GM19238 (cell line): ENCODE data around the gene ACTL7B.
"Not testable (repeated sequence)": the region's sequence is repeated elsewhere in the genome, so short reads cannot be mapped to it uniquely, and the experiment has no call there.

Source experiments
- DNase-seq: peaks from one replicate; pipeline ENCODE4 v3.0.0; 2011; ENCODE audit warnings: low spot score; ENCODE audit not compliant: insufficient read length

The ACTL7B gene

GRCh38 chr9:108869092-108869725, 13.4 kb upstream of the ACTL7B start:
- DNase-seq: no peak

- DNase-seq: no peak
Observed at GRCh38 chr9:108867829-108868228, 12.0 kb upstream of the ACTL7B start.

GRCh38 chr9:108867116-108867515, 11.3 kb upstream of the ACTL7B start:
- no peak for DNase-seq

- no peak for DNase-seq
Observed at GRCh38 chr9:108866001-108866420, 10.2 kb upstream of the ACTL7B start.

- no peak for DNase-seq
Observed at GRCh38 chr9:108865037-108865436, 9.3 kb upstream of the ACTL7B start.

- no peak for DNase-seq
Observed at GRCh38 chr9:108864446-108864845, 8.7 kb upstream of the ACTL7B start.

- DNase-seq: no peak
Observed at GRCh38 chr9:108863891-108864290, 8.1 kb upstream of the ACTL7B start.

- no peak for DNase-seq
Observed at GRCh38 chr9:108861997-108862396, 6.2 kb upstream of the ACTL7B start, which contains the start of gene ACTL7A. TSS of gene ACTL7A (plus strand) at chr9:108862266. CDS start at chr9:108862323, 57 bp downstream.

- DNase-seq: no peak
Observed at GRCh38 chr9:108861464-108861863, 5.7 kb upstream of the ACTL7B start.

- no peak for DNase-seq
Observed at GRCh38 chr9:108860764-108861163, 5.0 kb upstream of the ACTL7B start.

- DNase-seq: no peak
Observed at GRCh38 chr9:108860354-108860753, 4.6 kb upstream of the ACTL7B start.

- DNase-seq: no peak
Observed at GRCh38 chr9:108859459-108860114, 3.8 kb upstream of the ACTL7B start.

- DNase-seq: no peak
Observed at GRCh38 chr9:108857572-108857971, 1.8 kb upstream of the ACTL7B start.

- no peak for DNase-seq
Observed at GRCh38 chr9:108855529-108855886, 278 bp downstream of the ACTL7B start.

- DNase-seq: no peak
Observed at GRCh38 chr9:108854641-108855528, 901 bp downstream of the ACTL7B start.

GRCh38 chr9:108854094-108854493, 1.7 kb downstream of the ACTL7B start:
- no peak for DNase-seq

GRCh38 chr9:108852079-108852478, 3.7 kb downstream of the ACTL7B start:
- no peak for DNase-seq

- DNase-seq: no peak
Observed at GRCh38 chr9:108851138-108851537, 4.6 kb downstream of the ACTL7B start.

GRCh38 chr9:108850293-108850897, 5.4 kb downstream of the ACTL7B start:
- DNase-seq: no peak

GRCh38 chr9:108848296-108848695, 7.5 kb downstream of the ACTL7B start:
- not testable (repeated sequence) for DNase-seq

- DNase-seq: no peak
Observed at GRCh38 chr9:108845947-108846346, 9.8 kb downstream of the ACTL7B start.

GRCh38 chr9:108845507-108845906, 10.3 kb downstream of the ACTL7B start:
- DNase-seq: no peak
